ENCODE data around the gene RBPMS2.

The RBPMS2 gene

DNA sequence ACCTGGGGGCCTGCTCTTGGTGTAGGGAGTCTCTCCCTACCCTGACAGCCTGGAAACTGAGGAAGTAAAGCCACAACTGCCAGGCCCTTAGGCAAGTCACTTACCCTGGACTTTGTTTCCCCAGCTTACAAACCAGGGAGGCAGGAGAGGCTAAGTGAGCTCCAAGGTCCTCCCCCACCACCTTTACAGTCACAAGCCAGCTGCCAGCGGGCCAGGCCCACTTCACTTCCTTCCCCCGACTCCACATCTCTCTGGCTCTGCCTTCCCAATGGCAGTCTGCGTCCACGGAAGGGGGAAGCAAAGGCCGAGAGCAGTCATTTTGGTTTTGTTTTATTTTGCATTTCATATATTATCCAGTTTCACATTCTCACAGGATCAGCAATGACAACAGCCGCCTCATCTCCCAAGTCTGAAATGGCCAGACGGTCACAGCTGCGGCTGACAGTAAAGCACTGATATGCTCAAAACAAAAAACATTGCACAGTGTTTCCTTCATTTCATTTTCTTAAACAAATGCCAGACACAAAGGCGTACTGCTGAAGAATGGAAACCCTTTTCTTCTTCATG lies 35.7 kb downstream of the RBPMS2 start:
- no peak overlapping the region for H3K4me2 ChIP-seq (ENCODE audit: insufficient read depth, low read length, poor library complexity, severe bottlenecking)
- DNase-seq (ENCODE audit: low spot score) = no peak
- no peak overlapping the region for H2BK15ac ChIP-seq (ENCODE audit: low read length)
- no peak overlapping the region for H4K91ac ChIP-seq (ENCODE audit: low read depth, low read length, poor library complexity)
- H3K9me3 ChIP-seq (replicated peaks in 1 of 2; ENCODE audit: control insufficient read depth in 2 of 2, insufficient read depth in 1 of 2, low read depth in 1 of 2, low read length in 2 of 2) = no peaks in the 10 kb centered on the region
- no peaks in the 10 kb centered on the region for H3K27me3 ChIP-seq (ENCODE audit: control insufficient read depth in 3 of 3, insufficient read depth in 3 of 3, low read depth in 1 of 3, low read length in 3 of 3)
- H3K4me1 ChIP-seq (ENCODE audit: control insufficient read depth in 2 of 2, insufficient read depth in 1 of 2, low read depth in 1 of 2, low read length in 2 of 2) = peaks cover 4 to 20% of the 10 kb centered on the region in 2 donors
- no peak overlapping the region for H2AK5ac ChIP-seq (ENCODE audit: low read depth, low read length)
- H3K14ac ChIP-seq (ENCODE audit: low read length) = no peak overlapping the region
- no peak overlapping the region for H2AFZ ChIP-seq (ENCODE audit: low read length)
- no peak overlapping the region for H3K18ac ChIP-seq (ENCODE audit: low read length)
- H3K9ac ChIP-seq (ENCODE audit: low read depth, low read length, poor library complexity) = no peak overlapping the region
- WGBS, 2 donors (ENCODE audit: extremely low coverage in 2 of 2, insufficient read length in 2 of 2, insufficient replicate concordance in 1 of 2) = no CpG with 5 or more reads among the region's 9 CpGs
- no peak overlapping the region for H3K27ac ChIP-seq (replicated peaks; ENCODE audit: low read length)
- no peak overlapping the region for H2BK12ac ChIP-seq (ENCODE audit: low read length)
- no peak overlapping the region for H3K23ac ChIP-seq (ENCODE audit: low read depth, low read length, poor library complexity)
- no peak overlapping the region for H2BK5ac ChIP-seq (ENCODE audit: low read length)
- H3K36me3 ChIP-seq (replicated peaks in 1 of 2; ENCODE audit: control insufficient read depth in 2 of 2, insufficient read depth in 2 of 2, low read length in 2 of 2) = peaks cover 0 to 51% of the 10 kb centered on the region in 2 donors
- H3K4ac ChIP-seq (ENCODE audit: low read length) = no peak overlapping the region
- no peak overlapping the region for H4K8ac ChIP-seq (ENCODE audit: low read depth, low read length)
- no peak overlapping the region for H3K4me3 ChIP-seq (ENCODE audit: low read length in 2 of 2)
- H2BK120ac ChIP-seq (ENCODE audit: low read depth, low read length) = no peak overlapping the region
- H3K79me1 ChIP-seq (ENCODE audit: low read depth, low read length) = no peaks in the 10 kb centered on the region

DNA sequence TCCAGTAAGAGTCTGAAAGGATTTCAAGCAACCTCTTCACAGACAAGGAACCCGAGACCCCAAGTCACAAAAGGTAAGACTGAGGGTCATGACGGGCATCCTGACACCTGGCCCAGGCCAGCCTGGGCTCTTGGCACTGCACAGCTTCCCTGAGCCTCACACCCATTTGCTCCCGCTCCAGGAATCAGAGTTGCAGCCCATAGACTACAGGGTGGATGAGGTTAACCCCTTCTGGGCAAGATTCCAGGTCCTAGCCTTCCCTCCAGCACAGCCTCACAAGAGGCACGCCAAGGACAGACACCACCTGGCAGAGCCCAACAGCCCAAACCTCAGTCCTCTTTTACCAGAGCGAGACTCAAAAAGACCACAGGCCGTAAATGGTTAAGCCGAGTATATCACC lies 36.2 kb downstream of the RBPMS2 start:
- no peak for DNase-seq (ENCODE audit: low spot score)
- H2BK120ac ChIP-seq (ENCODE audit: low read depth, low read length) = no peak overlapping the region
- no peak overlapping the region for H3K27ac ChIP-seq (replicated peaks; ENCODE audit: low read length)
- H3K27me3 ChIP-seq (ENCODE audit: control insufficient read depth in 3 of 3, insufficient read depth in 3 of 3, low read depth in 1 of 3, low read length in 3 of 3) = no peaks in the 10 kb centered on the region
- H2AFZ ChIP-seq (ENCODE audit: low read length) = no peak overlapping the region
- no peak overlapping the region for H3K18ac ChIP-seq (ENCODE audit: low read length)
- H3K4me2 ChIP-seq (ENCODE audit: insufficient read depth, low read length, poor library complexity, severe bottlenecking) = no peak overlapping the region
- H2AK5ac ChIP-seq (ENCODE audit: low read depth, low read length) = no peak overlapping the region
- H3K4me1 ChIP-seq (ENCODE audit: control insufficient read depth in 2 of 2, insufficient read depth in 1 of 2, low read depth in 1 of 2, low read length in 2 of 2) = peaks cover 4 to 20% of the 10 kb centered on the region in 2 donors
- H2BK12ac ChIP-seq (ENCODE audit: low read length) = no peak overlapping the region
- WGBS, 2 donors (ENCODE audit: extremely low coverage in 2 of 2, insufficient read length in 2 of 2, insufficient replicate concordance in 1 of 2) = no CpG with 5 or more reads among the region's 7 CpGs
- H3K36me3 ChIP-seq (replicated peaks in 1 of 2; ENCODE audit: control insufficient read depth in 2 of 2, insufficient read depth in 2 of 2, low read length in 2 of 2) = peaks cover 0 to 51% of the 10 kb centered on the region in 2 donors
- H2BK5ac ChIP-seq (ENCODE audit: low read length) = no peak overlapping the region
- H3K79me1 ChIP-seq (ENCODE audit: low read depth, low read length) = no peaks in the 10 kb centered on the region
- no peak overlapping the region for H3K14ac ChIP-seq (ENCODE audit: low read length)
- no peak overlapping the region for H3K23ac ChIP-seq (ENCODE audit: low read depth, low read length, poor library complexity)
- no peak overlapping the region for H2BK15ac ChIP-seq (ENCODE audit: low read length)
- no peaks in the 10 kb centered on the region for H3K9me3 ChIP-seq (replicated peaks in 1 of 2; ENCODE audit: control insufficient read depth in 2 of 2, insufficient read depth in 1 of 2, low read depth in 1 of 2, low read length in 2 of 2)
- H4K91ac ChIP-seq (ENCODE audit: low read depth, low read length, poor library complexity) = no peak overlapping the region
- no peak overlapping the region for H3K9ac ChIP-seq (ENCODE audit: low read depth, low read length, poor library complexity)
- H3K4me3 ChIP-seq (ENCODE audit: low read length in 2 of 2) = no peak overlapping the region
- no peak overlapping the region for H3K4ac ChIP-seq (ENCODE audit: low read length)
- H4K8ac ChIP-seq (ENCODE audit: low read depth, low read length) = no peak overlapping the region

DNA sequence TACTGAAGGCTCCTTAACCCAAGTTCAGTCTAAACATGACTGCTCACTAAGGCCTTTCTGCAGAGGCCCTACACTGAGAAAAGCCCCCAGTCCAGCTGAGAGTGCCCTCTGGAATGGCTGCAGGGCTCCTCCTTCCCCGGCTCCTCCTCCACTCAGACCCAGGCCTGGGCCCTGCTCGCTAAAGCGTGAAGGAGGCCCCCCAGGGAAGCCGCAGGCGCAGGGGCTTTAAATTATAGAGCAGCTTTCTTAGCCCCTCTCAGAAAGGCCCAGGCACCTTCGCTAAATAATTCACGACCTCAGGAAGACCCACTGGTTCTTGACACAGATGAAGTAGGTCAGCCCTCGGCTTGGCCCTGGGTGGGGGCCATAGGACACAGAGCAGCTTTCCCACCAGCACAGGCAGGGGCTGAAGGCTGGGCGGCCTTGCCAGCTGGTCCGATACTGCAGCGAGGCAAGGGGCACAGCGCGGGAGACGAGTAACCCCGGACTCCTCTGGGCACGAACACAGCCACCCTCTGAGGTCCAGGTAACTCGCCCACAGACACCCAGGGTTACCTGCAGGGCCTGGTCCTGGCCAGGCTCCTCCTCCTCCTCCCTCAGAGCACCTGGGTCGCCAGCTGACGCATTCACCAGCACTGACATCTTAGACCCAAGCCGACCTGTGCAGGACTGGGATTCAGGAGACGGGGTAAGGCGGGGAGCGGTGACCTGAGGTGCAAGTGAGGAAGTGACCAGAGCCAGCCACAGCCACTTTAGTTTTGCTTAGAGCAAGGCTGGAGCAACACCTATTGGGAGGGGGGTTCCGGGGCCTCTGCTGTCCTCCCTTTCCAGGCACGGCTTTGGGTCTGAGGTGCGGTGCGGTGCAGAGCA lies 36.9 kb downstream of the RBPMS2 start:
- no peak overlapping the region for H2BK5ac ChIP-seq (ENCODE audit: low read length)
- peak overlapping the region; percentile 89 for H3K23ac ChIP-seq (ENCODE audit: low read depth, low read length, poor library complexity)
- peak overlapping the region; percentile 72 for H3K4ac ChIP-seq (ENCODE audit: low read length)
- H3K4me2 ChIP-seq (ENCODE audit: insufficient read depth, low read length, poor library complexity, severe bottlenecking) = no peak overlapping the region
- H3K27me3 ChIP-seq (ENCODE audit: control insufficient read depth in 3 of 3, insufficient read depth in 3 of 3, low read depth in 1 of 3, low read length in 3 of 3) = no peaks in the 10 kb centered on the region
- H3K27ac ChIP-seq (replicated peaks; ENCODE audit: low read length) = peak overlapping the region; percentile 71
- H2BK15ac ChIP-seq (ENCODE audit: low read length) = no peak overlapping the region
- H3K14ac ChIP-seq (ENCODE audit: low read length) = peak overlapping the region; percentile 5
- no peak overlapping the region for H2BK12ac ChIP-seq (ENCODE audit: low read length)
- peak overlapping the region; percentile 76 for H3K18ac ChIP-seq (ENCODE audit: low read length)
- H3K4me1 ChIP-seq (ENCODE audit: control insufficient read depth in 2 of 2, insufficient read depth in 1 of 2, low read depth in 1 of 2, low read length in 2 of 2) = peaks cover 4 to 20% of the 10 kb centered on the region in 2 donors
- no CpG with 5 or more reads among the region's 27 CpGs for WGBS, 2 donors (ENCODE audit: extremely low coverage in 2 of 2, insufficient read length in 2 of 2, insufficient replicate concordance in 1 of 2)
- no peaks in the 10 kb centered on the region for H3K79me1 ChIP-seq (ENCODE audit: low read depth, low read length)
- peak overlapping the region; percentile 51 for H3K9ac ChIP-seq (ENCODE audit: low read depth, low read length, poor library complexity)
- DNase-seq (ENCODE audit: low spot score) = no peak
- no peak overlapping the region for H2BK120ac ChIP-seq (ENCODE audit: low read depth, low read length)
- H3K4me3 ChIP-seq (ENCODE audit: low read length in 2 of 2) = no peak overlapping the region
- no peaks in the 10 kb centered on the region for H3K9me3 ChIP-seq (replicated peaks in 1 of 2; ENCODE audit: control insufficient read depth in 2 of 2, insufficient read depth in 1 of 2, low read depth in 1 of 2, low read length in 2 of 2)
- H4K8ac ChIP-seq (ENCODE audit: low read depth, low read length) = no peak overlapping the region
- H2AFZ ChIP-seq (ENCODE audit: low read length) = no peak overlapping the region
- peaks cover 0 to 47% of the 10 kb centered on the region in 2 donors for H3K36me3 ChIP-seq (replicated peaks in 1 of 2; ENCODE audit: control insufficient read depth in 2 of 2, insufficient read depth in 2 of 2, low read length in 2 of 2)
- peak overlapping the region; percentile 76 for H2AK5ac ChIP-seq (ENCODE audit: low read depth, low read length)
- H4K91ac ChIP-seq (ENCODE audit: low read depth, low read length, poor library complexity) = no peak overlapping the region

DNA sequence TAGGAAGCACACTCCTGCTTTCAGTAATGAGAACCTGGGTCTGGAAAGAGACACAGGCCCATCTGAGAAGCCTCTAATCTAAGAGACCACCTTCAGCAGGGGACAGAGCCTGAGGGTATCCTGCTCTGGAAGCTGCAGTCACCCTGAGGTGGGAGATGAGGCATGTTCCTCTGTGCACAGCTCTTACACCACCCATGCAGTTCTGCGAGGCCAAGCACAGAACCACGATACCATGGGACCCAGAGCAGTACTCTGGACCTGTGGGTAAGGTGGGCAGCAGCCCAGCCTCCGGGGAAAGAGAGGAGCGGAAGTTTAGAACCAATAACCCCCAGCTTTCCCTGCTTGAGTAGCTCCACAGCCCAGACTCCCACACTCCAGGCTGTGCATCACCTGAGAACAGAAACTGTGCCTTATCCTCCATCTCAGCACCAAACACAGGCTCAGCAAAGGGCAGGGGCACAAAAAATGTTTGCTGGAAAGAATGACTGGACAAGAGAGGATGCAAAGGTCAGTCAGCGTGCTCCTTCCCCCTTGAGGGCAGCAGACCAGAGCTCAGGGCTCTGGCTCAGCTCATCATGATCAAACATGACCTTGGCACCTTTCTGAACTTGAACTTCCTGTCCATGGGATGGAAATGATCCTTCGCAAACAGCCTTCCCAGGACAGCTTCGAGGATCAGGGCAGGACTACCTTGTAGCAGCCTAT lies 43.1 kb downstream of the RBPMS2 start:
- no peak overlapping the region for H4K8ac ChIP-seq (ENCODE audit: low read depth, low read length)

More for the DNA sequence above, 43.1 kb downstream of the RBPMS2 start:
- Histone ChIP-seq H3K23ac (ENCODE audit: low read depth, low read length, poor library complexity) (no peak overlapping the region), H3K9ac (ENCODE audit: low read depth, low read length, poor library complexity) (no peak overlapping the region), H2AK5ac (ENCODE audit: low read depth, low read length) (no peak overlapping the region), H2BK12ac (ENCODE audit: low read length) (no peak overlapping the region), H3K14ac (ENCODE audit: low read length) (no peak overlapping the region), H3K36me3 (replicated peaks in 1 of 2; ENCODE audit: control insufficient read depth in 2 of 2, insufficient read depth in 2 of 2, low read length in 2 of 2) (peaks cover 0 to 8% of the 10 kb centered on the region in 2 donors), H3K9me3 (replicated peaks in 1 of 2; ENCODE audit: control insufficient read depth in 2 of 2, insufficient read depth in 1 of 2, low read depth in 1 of 2, low read length in 2 of 2) (no peaks in the 10 kb centered on the region), H2BK15ac (ENCODE audit: low read length) (no peak overlapping the region), H2BK120ac (ENCODE audit: low read depth, low read length) (no peak overlapping the region), H3K27ac (replicated peaks; ENCODE audit: low read length) (no peak overlapping the region), H3K79me1 (ENCODE audit: low read depth, low read length) (no peaks in the 10 kb centered on the region), H3K18ac (ENCODE audit: low read length) (no peak overlapping the region), H3K4me1 (ENCODE audit: control insufficient read depth in 2 of 2, insufficient read depth in 1 of 2, low read depth in 1 of 2, low read length in 2 of 2) (peaks cover 0 to 8% of the 10 kb centered on the region in 2 donors), H3K4me2 (ENCODE audit: insufficient read depth, low read length, poor library complexity, severe bottlenecking) (no peak overlapping the region), H4K91ac (ENCODE audit: low read depth, low read length, poor library complexity) (no peak overlapping the region), H3K27me3 (ENCODE audit: control insufficient read depth in 3 of 3, insufficient read depth in 3 of 3, low read depth in 1 of 3, low read length in 3 of 3) (no peaks in the 10 kb centered on the region), H2BK5ac (ENCODE audit: low read length) (no peak overlapping the region), H3K4ac (ENCODE audit: low read length) (no peak overlapping the region), H2AFZ (ENCODE audit: low read length) (no peak overlapping the region), H3K4me3 (ENCODE audit: low read length in 2 of 2) (no peak overlapping the region)
- WGBS, 2 donors (ENCODE audit: extremely low coverage in 2 of 2, insufficient read length in 2 of 2, insufficient replicate concordance in 1 of 2) = no CpG with 5 or more reads among the region's 7 CpGs
- no peak for DNase-seq (ENCODE audit: low spot score)

Data from neuronal stem cell (in vitro differentiated cells).